ENCODE data around the gene DENND4B.

DENND4B gene

GRCh38 chr1:153946622-153947241, at the start of gene DENND4B:
TSS of gene DENND4B (minus strand) at chr1:153946718. CDS start at chr1:153944374, 2,344 bp downstream.
- peak; percentile 98 for TF ChIP-seq CTCF (IDR thresholded peaks at IDR 0.05)
- no peak for DNase-seq (ENCODE audit: low spot score)
- Histone ChIP-seq H3K4me3 (peak within 1 kb of the TSS; percentile 89), H3K27ac (peak within 1 kb of the TSS; percentile 97 to 98)

- H3K4me3 ChIP-seq = no peak overlapping the region
- no peak for TF ChIP-seq CTCF (IDR thresholded peaks at IDR 0.05)
- no peak overlapping the region for H3K27ac ChIP-seq
- DNase-seq (ENCODE audit: low spot score) = no peak
Measured at GRCh38 chr1:153995640-153996039, 49.1 kb upstream of the DENND4B start.

GRCh38 chr1:153995202-153995601, 48.7 kb upstream of the DENND4B start:
- no peak overlapping the region for H3K4me3 ChIP-seq
- DNase-seq (ENCODE audit: low spot score) = no peak
- no peak for TF ChIP-seq CTCF (IDR thresholded peaks at IDR 0.05)
- H3K27ac ChIP-seq = no peak overlapping the region

- H3K27ac ChIP-seq = peak overlapping the region; percentile 91 to 96
- no peak for DNase-seq (ENCODE audit: low spot score)
- TF ChIP-seq CTCF (IDR thresholded peaks at IDR 0.05) = no peak
- H3K4me3 ChIP-seq = peak overlapping the region; percentile 96
Measured at GRCh38 chr1:153991806-153992205, 45.3 kb upstream of the DENND4B start.

GRCh38 chr1:153991151-153991630, 44.7 kb upstream of the DENND4B start:
- no peak for TF ChIP-seq CTCF (IDR thresholded peaks at IDR 0.05)
- no peak for DNase-seq (ENCODE audit: low spot score)

GRCh38 chr1:153990468-153991150, 44.1 kb upstream of the DENND4B start, which contains the start of gene RPS27:
TSS of gene RPS27 (plus strand) at chr1:153990762. CDS start at chr1:153990797, 35 bp downstream.
- DNase-seq (ENCODE audit: low spot score) = peak; percentile 94
- no peak for TF ChIP-seq CTCF (IDR thresholded peaks at IDR 0.05)
- peak within 1 kb of the TSS; percentile 91 to 96 for H3K27ac ChIP-seq
- peak within 1 kb of the TSS; percentile 96 for H3K4me3 ChIP-seq

More at GRCh38 chr1:153991151-153991630, 44.7 kb upstream of the DENND4B start:
- H3K27ac ChIP-seq = peak overlapping the region; percentile 91 to 96
- H3K4me3 ChIP-seq = peak overlapping the region; percentile 96
